Ishikawa (cell line): ENCODE measurements around the gene NPS.

Experiments used
- CEBPB ChIP-seq: IDR thresholded peaks from 2 replicates; pipeline ENCODE4 v1.6.1; 2012
- EP300 ChIP-seq: IDR thresholded peaks from 2 replicates; pipeline ENCODE4 v1.6.1; 2012; ENCODE audit warnings: borderline replicate concordance
- FOXM1 ChIP-seq: IDR thresholded peaks from 2 replicates; pipeline ENCODE4 v1.6.1; 2012; ENCODE audit warnings: low read depth, borderline replicate concordance
- MAX ChIP-seq: IDR thresholded peaks from 2 replicates; pipeline ENCODE4 v1.6.1; 2012
- NFIC ChIP-seq: IDR thresholded peaks from 2 replicates; pipeline ENCODE4 v1.6.1; 2012
- RAD21 ChIP-seq: IDR thresholded peaks from 2 replicates; pipeline ENCODE4 v1.6.1; 2012; ENCODE audit warnings: low read depth
- REST ChIP-seq: IDR thresholded peaks from 2 replicates; pipeline ENCODE4 v1.6.1; 2012; ENCODE audit warnings: low read depth, mild to moderate bottlenecking
- TCF12 ChIP-seq: IDR thresholded peaks from 2 replicates; pipeline ENCODE4 v1.6.1; 2012; ENCODE audit warnings: low read depth
- TEAD4 ChIP-seq: IDR thresholded peaks from 2 replicates; pipeline ENCODE4 v1.6.1; 2012
- YY1 ChIP-seq: IDR thresholded peaks from 2 replicates; pipeline ENCODE4 v1.6.1; 2012; ENCODE audit warnings: low read depth
- ZBTB7A ChIP-seq: IDR thresholded peaks from 2 replicates; pipeline ENCODE4 v1.6.1; 2012; ENCODE audit warnings: low read depth

Gene NPS

GRCh38 chr10:127600479-127600878 lies 51.4 kb downstream of the NPS start:
- no peak for TF ChIP-seq TCF12
- no peak for TF ChIP-seq ZBTB7A
- no peak for TF ChIP-seq RAD21
- peak; percentile 93 for TF ChIP-seq REST
- no peak for TF ChIP-seq CEBPB
- TF ChIP-seq FOXM1 = no peak
- no peak for TF ChIP-seq YY1
- TF ChIP-seq NFIC = no peak
- TF ChIP-seq MAX = peak; percentile 56
- TF ChIP-seq EP300 = no peak
- TF ChIP-seq TEAD4 = no peak
